ENCODE measurements around the gene RASGRP1. TPM values are rescaled to one million over a fixed set of nuclear protein-coding genes. Genes with fewer than 3 reads are reported as not detected.

The RASGRP1 gene
- total RNA-seq, 1 experiment from 2014 or later, result 0.51 TPM

GRCh38 chr15:38536201-38536676 lies 28.4 kb downstream of the RASGRP1 start:
- DNase-seq (ENCODE audit: low read depth, low spot score) (no peak), ATAC-seq (no peak)
- no TSS peak for BruUV-seq (replicated peaks)
- TF ChIP-seq SIN3A (IDR thresholded peaks at IDR 0.05; ENCODE audit: borderline replicate concordance, insufficient read depth, low read depth, low read length) (no peak), POLR2AphosphoS5 (IDR thresholded peaks at IDR 0.05; ENCODE audit: low read depth, low read length) (no peak), TCF7L2 (IDR thresholded peaks at IDR 0.05; ENCODE audit: low read depth, low read length) (no peak), CTCF (IDR thresholded peaks at IDR 0.05) (no peak)
- TF ChIP-seq, protein P1, sequence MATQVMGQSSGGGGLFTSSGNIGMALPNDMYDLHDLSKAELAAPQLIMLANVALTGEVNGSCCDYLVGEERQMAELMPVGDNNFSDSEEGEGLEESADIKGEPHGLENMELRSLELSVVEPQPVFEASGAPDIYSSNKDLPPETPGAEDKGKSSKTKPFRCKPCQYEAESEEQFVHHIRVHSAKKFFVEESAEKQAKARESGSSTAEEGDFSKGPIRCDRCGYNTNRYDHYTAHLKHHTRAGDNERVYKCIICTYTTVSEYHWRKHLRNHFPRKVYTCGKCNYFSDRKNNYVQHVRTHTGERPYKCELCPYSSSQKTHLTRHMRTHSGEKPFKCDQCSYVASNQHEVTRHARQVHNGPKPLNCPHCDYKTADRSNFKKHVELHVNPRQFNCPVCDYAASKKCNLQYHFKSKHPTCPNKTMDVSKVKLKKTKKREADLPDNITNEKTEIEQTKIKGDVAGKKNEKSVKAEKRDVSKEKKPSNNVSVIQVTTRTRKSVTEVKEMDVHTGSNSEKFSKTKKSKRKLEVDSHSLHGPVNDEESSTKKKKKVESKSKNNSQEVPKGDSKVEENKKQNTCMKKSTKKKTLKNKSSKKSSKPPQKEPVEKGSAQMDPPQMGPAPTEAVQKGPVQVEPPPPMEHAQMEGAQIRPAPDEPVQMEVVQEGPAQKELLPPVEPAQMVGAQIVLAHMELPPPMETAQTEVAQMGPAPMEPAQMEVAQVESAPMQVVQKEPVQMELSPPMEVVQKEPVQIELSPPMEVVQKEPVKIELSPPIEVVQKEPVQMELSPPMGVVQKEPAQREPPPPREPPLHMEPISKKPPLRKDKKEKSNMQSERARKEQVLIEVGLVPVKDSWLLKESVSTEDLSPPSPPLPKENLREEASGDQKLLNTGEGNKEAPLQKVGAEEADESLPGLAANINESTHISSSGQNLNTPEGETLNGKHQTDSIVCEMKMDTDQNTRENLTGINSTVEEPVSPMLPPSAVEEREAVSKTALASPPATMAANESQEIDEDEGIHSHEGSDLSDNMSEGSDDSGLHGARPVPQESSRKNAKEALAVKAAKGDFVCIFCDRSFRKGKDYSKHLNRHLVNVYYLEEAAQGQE (IDR thresholded peaks at IDR 0.05; ENCODE audit: insufficient read depth in 1 of 2, low read depth in 2 of 2, low read length in 1 of 2), result no peak
- Histone ChIP-seq H3K27ac (ENCODE audit: low read length) (no peak overlapping the region), H3K4me1 (ENCODE audit: control insufficient read depth, insufficient read depth, low read length) (no peaks in the 10 kb centered on the region), H3K4me3 (ENCODE audit: low read depth in 2 of 2, low read length in 2 of 2) (no peak overlapping the region), H3K36me3 (ENCODE audit: control insufficient read depth, insufficient read depth, low read length) (no peaks in the 10 kb centered on the region), H3K27me3 (ENCODE audit: control insufficient read depth, insufficient read depth, low read length) (no peaks in the 10 kb centered on the region; the same call in 1 of the 2 replicates), H3K9me3 (ENCODE audit: control insufficient read depth, insufficient read depth, low read depth, low read length) (no peaks in the 10 kb centered on the region)
- intact Hi-C loops (cut with micrococcal nuclease; ENCODE audit: unreplicated experiment) (no loop called here), in situ Hi-C loops (cut with HindIII; ENCODE audit: low pct_unique_long_range_greater_than_20kb, low sequenced_read_pairs) (no loop called here)
- ChIA-PET CTCF (interaction anchor here (0.6 kb wide), 1 partner anchor 209 kb away, joined by 3 read pairs; no protein-coding TSS in a partner anchor), POLR2A (no interaction called here)

DNA sequence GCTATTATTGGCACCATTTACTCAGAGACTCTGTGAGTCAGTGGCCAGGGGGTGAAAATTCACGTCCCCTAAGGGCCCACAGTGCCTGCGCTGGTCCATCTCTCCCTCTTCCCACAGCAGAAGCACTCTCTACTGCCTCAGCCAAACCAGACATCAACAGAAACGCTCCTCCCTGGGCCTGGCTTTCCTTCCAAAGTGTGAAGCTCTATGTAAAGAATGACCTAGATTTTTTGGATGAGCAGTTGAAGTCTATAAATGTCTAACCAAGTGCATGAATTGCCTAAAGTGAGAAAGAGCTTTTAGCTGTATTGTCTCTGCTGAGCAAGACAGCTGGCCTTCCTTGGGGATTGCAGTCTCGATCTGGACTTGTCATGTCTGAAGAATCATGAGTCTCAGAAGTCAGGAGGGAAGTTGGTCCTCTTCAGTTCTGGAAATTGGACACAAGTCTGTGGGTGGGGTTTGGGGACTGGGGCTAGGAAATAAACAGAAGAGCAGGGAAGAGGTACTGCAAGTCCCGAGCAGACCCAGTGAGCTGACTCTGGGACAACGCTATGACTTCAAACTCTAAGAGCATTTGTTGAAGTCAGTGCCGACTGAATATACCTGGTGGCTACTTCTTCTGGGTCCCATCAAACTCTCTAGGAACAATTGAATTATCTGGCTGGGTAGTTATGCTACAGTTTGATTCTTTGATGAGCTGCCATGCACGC lies 29.0 kb downstream of the RASGRP1 start:
- ATAC-seq (no peak), DNase-seq (ENCODE audit: low read depth, low spot score) (no peak)
- in situ Hi-C loops (cut with HindIII; ENCODE audit: low pct_unique_long_range_greater_than_20kb, low sequenced_read_pairs), result no loop called here
- no TSS peak for BruUV-seq (replicated peaks)
- ChIA-PET CTCF (interaction anchor here (0.6 kb wide), 1 partner anchor 210 kb away, joined by 3 read pairs; no protein-coding TSS in a partner anchor), POLR2A (no interaction called here)
- Histone ChIP-seq H3K4me1 (ENCODE audit: control insufficient read depth, insufficient read depth, low read length) (no peaks in the 10 kb centered on the region), H3K9me3 (ENCODE audit: control insufficient read depth, insufficient read depth, low read depth, low read length) (no peaks in the 10 kb centered on the region), H3K27ac (ENCODE audit: low read length) (no peak overlapping the region), H3K27me3 (ENCODE audit: control insufficient read depth, insufficient read depth, low read length) (no peaks in the 10 kb centered on the region; the same call in 1 of the 2 replicates), H3K4me3 (ENCODE audit: low read depth in 2 of 2, low read length in 2 of 2) (no peak overlapping the region), H3K36me3 (ENCODE audit: control insufficient read depth, insufficient read depth, low read length) (no peaks in the 10 kb centered on the region)
- no peak for TF ChIP-seq CTCF (IDR thresholded peaks at IDR 0.05)
- TF ChIP-seq, protein P1 (IDR thresholded peaks at IDR 0.05; ENCODE audit: insufficient read depth in 1 of 2, low read depth in 2 of 2, low read length in 1 of 2), result no peak
- intact Hi-C loops (cut with micrococcal nuclease; ENCODE audit: unreplicated experiment), result no loop called here
